H9 (cell line): ENCODE measurements around the gene PNMA1. TPM values are rescaled to one million over a fixed set of nuclear protein-coding genes. Genes with fewer than 3 reads are reported as not detected.

Experiments used
- DNase-seq: peaks from one replicate; pipeline ENCODE4 v3.0.0-alpha.2; 2017
- H2AFZ ChIP-seq: one replicate; pipeline ENCODE4 v1.6.1; 2013; ENCODE audit warnings: mild to moderate bottlenecking, low read length, control low read depth, moderate library complexity
- H2AK5ac ChIP-seq: 2 replicates; pipeline ENCODE4 v1.6.1; 2013; ENCODE audit warnings: low read length, control low read depth, mixed read lengths; ENCODE audit not compliant: insufficient read length
- H2BK120ac ChIP-seq: one replicate; pipeline ENCODE4 v1.6.1; 2013; ENCODE audit warnings: low read depth, mild to moderate bottlenecking, low read length, control low read depth, inconsistent platforms; ENCODE audit not compliant: poor library complexity, severe bottlenecking
- H2BK12ac ChIP-seq: 2 replicates; pipeline ENCODE4 v1.6.1; 2013; ENCODE audit warnings: low read length, control low read depth, mixed read lengths, low read depth; ENCODE audit not compliant: insufficient read length
- H2BK15ac ChIP-seq: 2 replicates; pipeline ENCODE4 v1.6.1; 2013; ENCODE audit warnings: low read depth, low read length, control low read depth
- H2BK20ac ChIP-seq: one replicate; pipeline ENCODE4 v1.6.1; 2013; ENCODE audit warnings: low read depth, mild to moderate bottlenecking, low read length, control low read depth, inconsistent platforms; ENCODE audit not compliant: poor library complexity, severe bottlenecking
- H2BK5ac ChIP-seq: 2 replicates; pipeline ENCODE4 v1.6.1; 2013; ENCODE audit warnings: low read length, control low read depth, mixed read lengths; ENCODE audit not compliant: insufficient read length
- H3K14ac ChIP-seq: 2 replicates; pipeline ENCODE4 v1.6.1; 2013; ENCODE audit warnings: low read length, control low read depth; ENCODE audit not compliant: insufficient read depth
- H3K18ac ChIP-seq: 2 replicates; pipeline ENCODE4 v1.6.1; 2013; ENCODE audit warnings: low read depth, mild to moderate bottlenecking, mixed read lengths, low read length, control low read depth; ENCODE audit not compliant: insufficient read length
- H3K23ac ChIP-seq: 2 replicates; pipeline ENCODE4 v1.6.1; 2013; ENCODE audit warnings: low read length, control low read depth, mixed read lengths, low read depth; ENCODE audit not compliant: insufficient read length
- H3K23me2 ChIP-seq: 2 replicates; pipeline ENCODE4 v1.6.1; 2013; ENCODE audit warnings: low read depth, mild to moderate bottlenecking, mixed read lengths, low read length, control low read depth; ENCODE audit not compliant: insufficient read length, poor library complexity, severe bottlenecking
- H3K27ac ChIP-seq: 2 replicates; pipeline ENCODE4 v1.5.1; 2013; ENCODE audit warnings: low read length, control low read depth, mixed read lengths, low read depth; ENCODE audit not compliant: insufficient read length
- H3K27me3 ChIP-seq: 2 replicates; pipeline ENCODE4 v1.6.1; 2013; ENCODE audit warnings: low read length, control low read depth, inconsistent platforms; ENCODE audit not compliant: insufficient read depth
- H3K4ac ChIP-seq: 2 replicates; pipeline ENCODE4 v1.6.1; 2013; ENCODE audit warnings: low read depth, mild to moderate bottlenecking, control low read depth, inconsistent platforms, low read length, moderate library complexity
- H3K4me1 ChIP-seq: 2 replicates; pipeline ENCODE4 v1.6.1; 2013; ENCODE audit warnings: low read length, control low read depth, inconsistent platforms; ENCODE audit not compliant: insufficient read depth
- H3K4me2 ChIP-seq: 2 replicates; pipeline ENCODE4 v1.6.1; 2013; ENCODE audit warnings: low read length, control low read depth, mixed read lengths; ENCODE audit not compliant: insufficient read length, insufficient read depth
- H3K56ac ChIP-seq: 2 replicates; pipeline ENCODE4 v1.6.1; 2013; ENCODE audit warnings: low read depth, mild to moderate bottlenecking, mixed read lengths, low read length, control low read depth; ENCODE audit not compliant: insufficient read length
- H3K79me1 ChIP-seq: 2 replicates; pipeline ENCODE4 v1.6.1; 2013; ENCODE audit warnings: low read depth, mild to moderate bottlenecking, moderate library complexity, low read length, control low read depth, inconsistent platforms; ENCODE audit not compliant: insufficient read depth, poor library complexity, severe bottlenecking
- H3K79me2 ChIP-seq: 2 replicates; pipeline ENCODE4 v1.6.1; 2013; ENCODE audit warnings: low read length, control low read depth, inconsistent platforms; ENCODE audit not compliant: insufficient read depth
- H3K9ac ChIP-seq: 2 replicates; pipeline ENCODE4 v1.6.1; 2013; ENCODE audit warnings: low read length, control low read depth, mixed read lengths; ENCODE audit not compliant: insufficient read length; ENCODE audit errors: extremely low read depth
- H3K9me3 ChIP-seq: one replicate; pipeline ENCODE4 v1.6.1; 2013; ENCODE audit warnings: low read depth, low read length, inconsistent platforms; ENCODE audit not compliant: control insufficient read depth
- H3T11ph ChIP-seq: one replicate; pipeline ENCODE4 v1.6.1; 2013; ENCODE audit warnings: mild to moderate bottlenecking, low read length, control low read depth, inconsistent platforms
- H4K20me1 ChIP-seq: one replicate; pipeline ENCODE4 v1.6.1; 2013; ENCODE audit not compliant: control insufficient read depth, insufficient read length, insufficient read depth
- H4K5ac ChIP-seq: 2 replicates; pipeline ENCODE4 v1.6.1; 2013; ENCODE audit warnings: low read depth, mild to moderate bottlenecking, mixed read lengths, low read length, control low read depth; ENCODE audit not compliant: insufficient read length
- H4K8ac ChIP-seq: replicated peaks from 2 replicates; pipeline ENCODE4 v1.6.1; 2013; ENCODE audit warnings: low read length, control low read depth, mixed read lengths, low read depth; ENCODE audit not compliant: insufficient read length
- H4K91ac ChIP-seq: 2 replicates; pipeline ENCODE4 v1.6.1; 2013; ENCODE audit warnings: low read depth, mild to moderate bottlenecking, moderate library complexity, mixed read lengths, low read length, control low read depth; ENCODE audit not compliant: insufficient read length
- H3K27ac Mint-ChIP-seq, 3 experiments: 2 replicates in 2 of 3; 3 replicates in 1 of 3; pipeline ENCODE4 v1.8.0; 2020 to 2021; ENCODE audit warnings: mixed read lengths in 3 of 3, mild to moderate bottlenecking in 1 of 3, moderate library complexity in 1 of 3
- H3K27me3 Mint-ChIP-seq: 2 replicates; pipeline ENCODE4 v1.8.0; 2021; ENCODE audit warnings: low read depth, mild to moderate bottlenecking, moderate library complexity, mixed read lengths
- H3K36me3 Mint-ChIP-seq, 3 experiments: 2 replicates in 2 of 3; 3 replicates in 1 of 3; pipeline ENCODE4 v1.8.0; 2020 to 2021; ENCODE audit warnings: low read depth in 3 of 3, mixed read lengths in 3 of 3; ENCODE audit not compliant: insufficient read depth in 1 of 3
- H3K4me1 Mint-ChIP-seq, 2 experiments: 2 replicates each; pipeline ENCODE4 v1.8.0; 2020; ENCODE audit warnings: mixed read lengths in 2 of 2
- H3K4me3 Mint-ChIP-seq, 2 experiments: 2 replicates in 1 of 2; 3 replicates in 1 of 2; pipeline ENCODE4 v1.8.0; 2020 to 2021; ENCODE audit warnings: mild to moderate bottlenecking in 2 of 2, mixed read lengths in 2 of 2, moderate library complexity in 1 of 2
- H3K9me3 Mint-ChIP-seq, 2 experiments: 2 replicates in 1 of 2; 3 replicates in 1 of 2; pipeline ENCODE4 v1.8.0; 2020; ENCODE audit warnings: mild to moderate bottlenecking in 2 of 2, mixed read lengths in 2 of 2, moderate library complexity in 1 of 2
- CTCF ChIP-seq: fragments of 200-600 bp; sonication (generic); conservative IDR thresholded peaks from 3 replicates; pipeline ENCODE4 v1.8.0; 2021; ENCODE audit warnings: antibody characterized with exemption, mild to moderate bottlenecking
- WGBS: extraction: QIAGEN DNeasy Blood & Tissue Kit; methylation state at CpG from one replicate; pipeline ENCODE4 v1.1.7; 2013; ENCODE audit warnings: missing lambda C conversion rate, low lambda C conversion rate, mixed read lengths; ENCODE audit not compliant: insufficient read length; ENCODE audit errors: extremely low coverage; 5-methylcytosine and 5-hydroxymethylcytosine counted together
- total RNA-seq: library from RNA; stranded (reverse); gene quantifications from 2 replicates; pipeline ENCODE4 v1.2.1, GENCODE V29; 2021

PNMA1 gene
- total RNA-seq, 1 experiment from 2014 or later = 56.1 TPM

- H2AFZ ChIP-seq = no peak overlapping the region
- peak overlapping the region; percentile 57 for H3K4me2 ChIP-seq
- WGBS = no CpG with 5 or more reads among the region's 93 CpGs
- Mint-ChIP-seq H3K9me3 (no peaks in the 10 kb centered on the region; a peak in 1 of 5 replicates), H3K4me1 (peaks cover 41 to 64% of the 10 kb centered on the region in 2 experiments), H3K27ac (peak overlapping the region; percentile 72 to 94 (median 82); a peak in 5 of 7 replicates), H3K36me3 (no peaks in the 10 kb centered on the region), H3K4me3 (peak overlapping the region; percentile 75 to 89), H3K27me3 (peaks cover 57% of the 10 kb centered on the region)
- H4K5ac ChIP-seq = no peak overlapping the region
- no peak overlapping the region for H2BK120ac ChIP-seq
- H4K8ac ChIP-seq = no peak overlapping the region
- H2BK5ac ChIP-seq = no peak overlapping the region
- no peak overlapping the region for H4K91ac ChIP-seq
- TF ChIP-seq CTCF = no peak; the same call in 2 of the 3 replicates
- H3K4ac ChIP-seq = no peak overlapping the region; the same call in 1 of the 2 replicates
- H3K23ac ChIP-seq = no peak overlapping the region
- no peaks in the 10 kb centered on the region; the same call in 1 of the 2 replicates for H3K27me3 ChIP-seq
- no peak overlapping the region for H2BK20ac ChIP-seq
- no peak overlapping the region for H3K27ac ChIP-seq
- H3K23me2 ChIP-seq = peaks cover 14% of the 10 kb centered on the region
- no peak overlapping the region for H2BK12ac ChIP-seq
- no peak overlapping the region for H3K56ac ChIP-seq
- H4K20me1 ChIP-seq = no peaks in the 10 kb centered on the region
- peak overlapping the region; percentile 79 for H3K18ac ChIP-seq
- H2BK15ac ChIP-seq = no peak overlapping the region
- H2AK5ac ChIP-seq = no peak overlapping the region
- H3K9ac ChIP-seq = peak overlapping the region; percentile 73
- no peak overlapping the region for H3T11ph ChIP-seq
- H3K79me1 ChIP-seq = no peaks in the 10 kb centered on the region
- peak overlapping the region; percentile 95 for H3K14ac ChIP-seq
- H3K79me2 ChIP-seq = no peaks in the 10 kb centered on the region
- peak; percentile 97 for DNase-seq
- peaks cover 3% of the 10 kb centered on the region; the same call in 1 of the 2 replicates for H3K4me1 ChIP-seq
- H3K9me3 ChIP-seq = no peaks in the 10 kb centered on the region
Observed at GRCh38 chr14:73759714-73760597, 45.8 kb upstream of the PNMA1 start.
